Progenitor cell of endocrine pancreas (in vitro differentiated cells): ENCODE measurements around the gene MYCN. TPM values are rescaled to one million over a fixed set of nuclear protein-coding genes. Genes with fewer than 3 reads are reported as not detected.

ENCODE experiments used
- DNase-seq: peaks from one replicate; pipeline ENCODE4 v3.0.0; 2021; ENCODE audit warnings: low spot score; ENCODE audit not compliant: unreplicated experiment
- H3K27ac Mint-ChIP-seq: 2 replicates; pipeline ENCODE4 v1.8.0; 2021; ENCODE audit warnings: mild to moderate bottlenecking, moderate library complexity, mixed read lengths
- H3K27me3 Mint-ChIP-seq: 2 replicates; pipeline ENCODE4 v1.8.0; 2021; ENCODE audit warnings: mixed read lengths
- H3K36me3 Mint-ChIP-seq: 2 replicates; pipeline ENCODE4 v1.8.0; 2022; ENCODE audit warnings: mixed read lengths; ENCODE audit not compliant: insufficient read depth
- H3K4me1 Mint-ChIP-seq: 2 replicates; pipeline ENCODE4 v1.8.0; 2021; ENCODE audit warnings: low read depth, mixed read lengths
- H3K4me3 Mint-ChIP-seq: 2 replicates; pipeline ENCODE4 v1.8.0; 2021; ENCODE audit warnings: low read depth, mild to moderate bottlenecking, moderate library complexity, mixed read lengths
- H3K9me3 Mint-ChIP-seq: 2 replicates; pipeline ENCODE4 v1.8.0; 2021; ENCODE audit warnings: low read depth, mixed read lengths
- total RNA-seq: library from RNA; stranded (reverse); gene quantifications from 2 replicates; pipeline ENCODE4 v1.2.1, GENCODE V29; 2021
- TF ChIP-seq, protein P1 (sequence below): fragments of 200-600 bp; sonication (generic); IDR thresholded peaks from one replicate; pipeline ENCODE4 v1.5.0; 2021; ENCODE audit warnings: antibody characterized with exemption, mild to moderate bottlenecking; ENCODE audit not compliant: unreplicated experiment

Gene MYCN
- total RNA-seq, 1 donor from 2014 or later, result 15.5 TPM

DNA sequence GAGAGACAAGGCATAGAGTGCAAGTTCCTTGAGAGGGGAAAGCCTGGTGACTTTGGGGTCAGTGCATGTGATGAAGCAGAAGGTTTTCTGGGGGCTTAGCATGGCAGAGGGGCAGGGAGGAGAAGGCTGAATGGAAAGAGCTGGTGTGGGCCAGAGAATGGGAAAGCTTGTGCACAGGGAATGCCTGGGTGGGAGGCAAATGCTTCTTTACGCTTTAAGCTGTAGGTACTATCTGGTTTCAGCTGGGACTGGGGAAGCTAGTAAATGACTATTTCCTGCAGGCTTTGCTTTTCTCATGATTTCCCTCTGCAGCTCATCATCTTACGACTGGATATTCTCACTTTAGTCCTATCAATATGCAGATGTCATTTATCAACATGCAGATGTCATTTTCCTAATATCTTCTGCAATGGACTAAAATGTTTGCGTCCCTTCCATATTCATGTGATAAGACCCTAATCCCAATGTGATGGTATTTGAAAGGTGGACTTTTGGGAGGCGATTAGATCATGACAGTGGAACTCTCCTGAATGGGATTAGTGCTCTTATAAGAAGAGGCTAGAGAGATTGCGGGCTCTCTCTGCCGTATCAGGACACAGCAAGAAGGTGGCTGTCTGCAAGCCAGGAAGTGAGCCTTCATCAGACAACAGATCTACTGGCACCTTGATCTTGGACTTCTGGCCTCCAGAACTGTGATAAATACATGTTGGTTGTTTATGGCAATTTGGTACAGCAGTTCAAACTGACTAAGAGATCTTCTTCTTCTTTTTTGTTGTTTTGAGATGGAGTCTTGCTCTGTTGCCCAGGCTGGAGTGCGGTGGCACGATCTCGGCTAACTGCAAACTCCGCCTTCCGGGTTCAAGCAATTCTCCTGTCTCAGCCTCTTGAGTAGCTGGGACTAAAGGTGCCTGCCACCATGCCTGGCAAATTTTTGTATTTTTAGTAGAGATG is 50.1 kb downstream of the MYCN start:
- no peak for DNase-seq
- TF ChIP-seq, protein P1, sequence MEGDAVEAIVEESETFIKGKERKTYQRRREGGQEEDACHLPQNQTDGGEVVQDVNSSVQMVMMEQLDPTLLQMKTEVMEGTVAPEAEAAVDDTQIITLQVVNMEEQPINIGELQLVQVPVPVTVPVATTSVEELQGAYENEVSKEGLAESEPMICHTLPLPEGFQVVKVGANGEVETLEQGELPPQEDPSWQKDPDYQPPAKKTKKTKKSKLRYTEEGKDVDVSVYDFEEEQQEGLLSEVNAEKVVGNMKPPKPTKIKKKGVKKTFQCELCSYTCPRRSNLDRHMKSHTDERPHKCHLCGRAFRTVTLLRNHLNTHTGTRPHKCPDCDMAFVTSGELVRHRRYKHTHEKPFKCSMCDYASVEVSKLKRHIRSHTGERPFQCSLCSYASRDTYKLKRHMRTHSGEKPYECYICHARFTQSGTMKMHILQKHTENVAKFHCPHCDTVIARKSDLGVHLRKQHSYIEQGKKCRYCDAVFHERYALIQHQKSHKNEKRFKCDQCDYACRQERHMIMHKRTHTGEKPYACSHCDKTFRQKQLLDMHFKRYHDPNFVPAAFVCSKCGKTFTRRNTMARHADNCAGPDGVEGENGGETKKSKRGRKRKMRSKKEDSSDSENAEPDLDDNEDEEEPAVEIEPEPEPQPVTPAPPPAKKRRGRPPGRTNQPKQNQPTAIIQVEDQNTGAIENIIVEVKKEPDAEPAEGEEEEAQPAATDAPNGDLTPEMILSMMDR, result no peak
- H3K27ac Mint-ChIP-seq, result peak overlapping the region; percentile 91
- no peak overlapping the region for H3K4me3 Mint-ChIP-seq
- no peaks in the 10 kb centered on the region for H3K9me3 Mint-ChIP-seq
- peaks cover 11% of the 10 kb centered on the region for H3K4me1 Mint-ChIP-seq
- no peaks in the 10 kb centered on the region for H3K27me3 Mint-ChIP-seq
- no peaks in the 10 kb centered on the region for H3K36me3 Mint-ChIP-seq

DNA sequence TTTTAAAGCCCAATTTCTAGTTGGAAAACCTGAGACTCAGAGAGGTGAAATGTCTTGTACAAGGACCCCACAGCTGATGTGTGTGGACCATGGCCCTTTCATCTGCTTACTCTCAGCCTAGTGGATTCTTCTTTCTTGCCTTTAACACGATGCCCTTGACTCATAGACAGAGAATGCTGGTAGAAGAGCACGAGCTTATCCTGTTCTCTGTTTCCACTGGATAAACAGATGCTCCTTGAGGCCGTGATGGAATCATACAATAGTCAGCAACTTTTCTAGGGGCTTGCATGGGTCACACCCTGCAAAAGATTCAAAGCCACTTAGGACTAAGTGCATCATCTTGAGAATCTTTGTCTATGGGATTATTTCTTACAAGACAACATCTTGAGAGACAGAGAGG is 50.9 kb downstream of the MYCN start:
- Mint-ChIP-seq H3K4me3 (no peak overlapping the region), H3K9me3 (no peaks in the 10 kb centered on the region), H3K27ac (no peak overlapping the region), H3K4me1 (peaks cover 11% of the 10 kb centered on the region), H3K27me3 (no peaks in the 10 kb centered on the region), H3K36me3 (no peaks in the 10 kb centered on the region)
- TF ChIP-seq, protein P1, result no peak
- DNase-seq, result no peak

DNA sequence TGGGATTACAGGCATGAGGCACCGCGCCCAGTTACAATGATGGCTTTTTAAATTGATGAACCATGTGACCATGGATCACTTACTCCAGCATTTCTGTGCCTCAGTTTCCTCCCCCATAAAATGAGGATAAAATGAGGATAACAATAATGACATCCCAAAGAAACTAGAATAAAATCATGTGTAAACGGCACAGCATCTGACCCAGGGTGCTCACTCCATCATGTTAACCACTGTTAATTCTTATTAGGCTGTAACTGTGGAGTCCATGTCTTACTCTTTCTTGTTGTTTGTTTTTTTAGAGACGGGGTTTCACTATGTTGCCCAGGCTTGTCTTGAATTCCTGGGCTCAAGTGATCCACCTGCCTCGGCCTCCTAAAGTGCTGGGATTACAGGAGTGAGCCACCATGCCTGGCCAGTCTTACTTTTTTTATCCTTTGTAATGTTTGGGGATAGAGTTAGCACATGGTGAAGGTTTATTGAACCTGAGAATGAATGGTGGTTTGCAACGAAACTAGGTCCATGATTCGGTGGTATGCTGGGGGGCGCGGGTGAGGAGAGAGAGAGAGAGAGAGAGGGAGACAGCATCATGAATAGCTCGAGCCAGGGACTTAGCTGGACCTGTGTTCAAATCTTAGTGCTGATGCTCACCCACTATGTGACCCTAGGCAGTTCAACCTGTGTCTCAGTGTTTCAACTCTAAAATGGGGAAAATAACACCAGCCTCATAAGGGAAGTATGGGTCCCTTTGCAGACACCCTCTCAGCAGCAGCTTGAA is 52.3 kb downstream of the MYCN start:
- H3K36me3 Mint-ChIP-seq, result no peaks in the 10 kb centered on the region
- peaks cover 5% of the 10 kb centered on the region for H3K27me3 Mint-ChIP-seq
- no peak overlapping the region for H3K4me3 Mint-ChIP-seq
- peaks cover 11% of the 10 kb centered on the region for H3K4me1 Mint-ChIP-seq
- no peak for DNase-seq
- H3K9me3 Mint-ChIP-seq, result no peaks in the 10 kb centered on the region
- no peak overlapping the region for H3K27ac Mint-ChIP-seq
- TF ChIP-seq, protein P1, result no peak

DNA sequence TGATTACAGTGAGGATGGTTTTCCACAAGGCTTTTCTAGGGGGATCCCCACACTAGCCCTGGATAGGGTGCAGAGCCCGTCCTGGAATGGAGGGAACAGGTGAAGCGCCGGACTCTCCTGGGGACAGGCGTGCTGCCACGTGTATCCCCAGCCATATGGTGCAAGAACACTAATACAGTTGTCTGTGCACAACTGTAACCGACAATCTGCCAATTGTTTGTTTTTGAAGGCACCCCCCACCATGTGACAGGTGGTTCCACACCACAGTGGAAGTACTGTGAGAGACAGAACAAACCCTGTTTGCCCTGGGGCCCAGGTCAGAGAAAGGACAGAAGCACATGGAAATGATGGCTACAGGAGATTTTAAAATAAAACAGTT is 52.9 kb downstream of the MYCN start:
- H3K4me3 Mint-ChIP-seq, result no peak overlapping the region
- TF ChIP-seq, protein P1, result no peak

DNA sequence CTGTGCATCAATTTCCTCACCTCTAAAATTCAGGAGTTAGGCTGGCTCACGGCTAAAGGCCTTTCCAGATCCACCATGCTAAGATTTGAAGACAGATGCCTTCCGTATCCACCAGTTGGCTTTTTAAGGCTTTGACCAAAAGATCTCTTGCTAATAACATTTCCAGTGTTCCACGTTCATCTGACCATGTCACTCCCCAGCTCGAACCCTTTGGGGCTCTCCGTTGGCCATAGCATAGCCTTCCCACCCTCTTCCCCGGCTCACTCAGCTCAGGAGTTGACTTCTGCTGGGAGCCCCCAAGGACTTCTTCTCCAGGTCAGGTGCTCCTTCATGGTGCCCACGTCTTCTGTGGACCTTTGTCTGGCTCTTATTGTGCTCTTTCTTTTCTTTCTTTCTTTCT is 53.3 kb downstream of the MYCN start:
- peaks cover 9% of the 10 kb centered on the region for H3K27me3 Mint-ChIP-seq
- DNase-seq, result no peak
- no peak overlapping the region for H3K4me3 Mint-ChIP-seq
- TF ChIP-seq, protein P1, result no peak
- H3K9me3 Mint-ChIP-seq, result no peaks in the 10 kb centered on the region
- peaks cover 11% of the 10 kb centered on the region for H3K4me1 Mint-ChIP-seq
- H3K27ac Mint-ChIP-seq, result no peak overlapping the region
- H3K36me3 Mint-ChIP-seq, result no peaks in the 10 kb centered on the region

More for the DNA sequence above, 52.9 kb downstream of the MYCN start:
- H3K27ac Mint-ChIP-seq, result no peak overlapping the region
- no peaks in the 10 kb centered on the region for H3K36me3 Mint-ChIP-seq
- no peak for DNase-seq
- H3K27me3 Mint-ChIP-seq, result peaks cover 9% of the 10 kb centered on the region
- peaks cover 11% of the 10 kb centered on the region for H3K4me1 Mint-ChIP-seq
- H3K9me3 Mint-ChIP-seq, result no peaks in the 10 kb centered on the region
